Measurements from ENCODE around the gene USP25. TPM values are rescaled to one million over a fixed set of nuclear protein-coding genes. Genes with fewer than 3 reads are reported as not detected.

The USP25 gene
- total and polyA plus RNA-seq, 12 donors = 13.5 to 57.7 (median 45.9) TPM

- peak in 1 of 2 donors; percentile 13 for DNase-seq
- peaks cover 0 to 52% (median 30%) of the 10 kb centered on the region in 9 donors for H3K4me1 ChIP-seq
These were observed 881 bp downstream of the USP25 start for GRCh38 chr21:15730484-15731242.

GRCh38 chr21:15731243-15731613 is 1.4 kb downstream of the USP25 start:
- peak overlapping the region in 9 of 10 donors; percentile 58 to 93 (median 83) for H3K4me3 ChIP-seq
- intact Hi-C loops (cut with DNase I) = loop anchor here in 7 of 10 donors (2.0 to 10.0 kb wide), 5 partner anchors 91 to 686 kb away; no protein-coding TSS in a partner anchor
- H3K36me3 ChIP-seq = no peaks in the 10 kb centered on the region
- DNase-seq (no peak), ATAC-seq (no peak)
- H3K9me3 ChIP-seq = no peaks in the 10 kb centered on the region
- H3K27ac ChIP-seq = peak overlapping the region in 8 of 10 donors; percentile 89 to 97 (median 94)
- WGBS, 2 donors = 10 to 13% methylated on average over 4 of the region's 4 CpGs
- TF ChIP-seq, protein P1, sequence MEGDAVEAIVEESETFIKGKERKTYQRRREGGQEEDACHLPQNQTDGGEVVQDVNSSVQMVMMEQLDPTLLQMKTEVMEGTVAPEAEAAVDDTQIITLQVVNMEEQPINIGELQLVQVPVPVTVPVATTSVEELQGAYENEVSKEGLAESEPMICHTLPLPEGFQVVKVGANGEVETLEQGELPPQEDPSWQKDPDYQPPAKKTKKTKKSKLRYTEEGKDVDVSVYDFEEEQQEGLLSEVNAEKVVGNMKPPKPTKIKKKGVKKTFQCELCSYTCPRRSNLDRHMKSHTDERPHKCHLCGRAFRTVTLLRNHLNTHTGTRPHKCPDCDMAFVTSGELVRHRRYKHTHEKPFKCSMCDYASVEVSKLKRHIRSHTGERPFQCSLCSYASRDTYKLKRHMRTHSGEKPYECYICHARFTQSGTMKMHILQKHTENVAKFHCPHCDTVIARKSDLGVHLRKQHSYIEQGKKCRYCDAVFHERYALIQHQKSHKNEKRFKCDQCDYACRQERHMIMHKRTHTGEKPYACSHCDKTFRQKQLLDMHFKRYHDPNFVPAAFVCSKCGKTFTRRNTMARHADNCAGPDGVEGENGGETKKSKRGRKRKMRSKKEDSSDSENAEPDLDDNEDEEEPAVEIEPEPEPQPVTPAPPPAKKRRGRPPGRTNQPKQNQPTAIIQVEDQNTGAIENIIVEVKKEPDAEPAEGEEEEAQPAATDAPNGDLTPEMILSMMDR (IDR thresholded peaks at IDR 0.05) = no peak
- no peaks in the 10 kb centered on the region for H3K27me3 ChIP-seq
- peaks cover 0 to 57% (median 34%) of the 10 kb centered on the region in 9 donors for H3K4me1 ChIP-seq

More at GRCh38 chr21:15730484-15731242, 881 bp downstream of the USP25 start:
- ATAC-seq = peak in 7 of 8 donors; percentile 0 to 9 (median 7)
- TF ChIP-seq, protein P1 (IDR thresholded peaks at IDR 0.05) = no peak
- Histone ChIP-seq H3K27me3 (no peaks in the 10 kb centered on the region), H3K4me3 (peak overlapping the region; percentile 58 to 93 (median 82)), H3K9me3 (no peaks in the 10 kb centered on the region), H3K36me3 (no peaks in the 10 kb centered on the region), H3K27ac (peak overlapping the region; percentile 86 to 98 (median 94))
- WGBS, 2 donors = 1% methylated on average over 30 of the region's 30 CpGs
- intact Hi-C loops (cut with DNase I) = loop anchor here in 7 of 10 donors (2.0 to 10.0 kb wide), 5 partner anchors 92 to 687 kb away; no protein-coding TSS in a partner anchor

DNA sequence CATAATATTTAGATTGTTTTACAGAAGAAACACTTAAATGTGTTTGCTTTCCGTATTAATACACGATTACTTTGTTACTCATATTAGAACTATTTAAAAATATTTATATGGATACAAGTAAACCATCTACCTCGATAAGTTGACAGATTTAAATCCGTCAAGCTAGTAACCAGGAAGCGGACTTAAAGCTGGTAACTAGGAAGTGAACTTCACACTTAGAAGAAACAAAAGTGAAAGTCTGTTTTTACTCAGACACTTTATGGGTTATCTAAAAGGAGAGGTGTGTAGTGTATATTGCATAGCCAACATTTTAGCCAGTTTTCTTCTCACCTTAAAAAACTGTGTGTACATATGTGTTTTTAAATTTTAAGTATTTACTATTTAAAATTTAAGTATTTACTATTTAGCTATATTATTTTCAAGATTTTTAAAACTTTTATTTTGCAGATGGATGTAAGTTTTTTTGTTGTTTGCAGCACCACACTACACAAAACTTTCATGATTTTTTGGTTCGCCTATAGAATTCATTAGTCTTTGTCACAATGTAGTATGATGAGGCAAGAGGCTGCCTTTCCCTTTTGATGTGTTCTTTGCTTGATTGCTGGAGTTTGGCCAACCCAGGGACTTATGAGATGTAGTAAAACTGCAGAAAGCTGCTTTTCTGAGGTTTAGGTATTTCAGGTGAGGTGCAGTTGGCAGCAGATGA is 2.7 kb downstream of the USP25 start:
- peak overlapping the region in 4 of 10 donors; percentile 18 to 96 (median 70) for H3K27ac ChIP-seq
- TF ChIP-seq, protein P1 (IDR thresholded peaks at IDR 0.05) = no peak
- peaks cover 0 to 2% (median 0%) of the 10 kb centered on the region in 11 donors for H3K9me3 ChIP-seq
- H3K4me3 ChIP-seq = peak overlapping the region in 9 of 10 donors; percentile 58 to 93 (median 83)
- DNase-seq (no peak), ATAC-seq (no peak)
- 26 to 27% methylated on average over 6 of the region's 6 CpGs for WGBS, 2 donors
- H3K27me3 ChIP-seq = no peaks in the 10 kb centered on the region
- H3K4me1 ChIP-seq = peaks cover 0 to 69% (median 43%) of the 10 kb centered on the region in 9 donors
- no peaks in the 10 kb centered on the region for H3K36me3 ChIP-seq
- intact Hi-C loops (cut with DNase I) = loop anchor here in 6 of 10 donors (5.0 to 10.0 kb wide), 4 partner anchors 90 to 685 kb away; no protein-coding TSS in a partner anchor

- H3K27ac ChIP-seq = peak overlapping the region in 3 of 10 donors; percentile 18 to 96 (median 45)
These were observed 3.2 kb downstream of the USP25 start for GRCh38 chr21:15732996-15733329.

More at GRCh38 chr21:15732996-15733329, 3.2 kb downstream of the USP25 start:
- Histone ChIP-seq H3K9me3 (peaks cover 0 to 5% (median 0%) of the 10 kb centered on the region in 11 donors), H3K36me3 (no peaks in the 10 kb centered on the region), H3K27me3 (no peaks in the 10 kb centered on the region), H3K4me3 (peak overlapping the region in 6 of 10 donors; percentile 72 to 93 (median 83)), H3K4me1 (peaks cover 0 to 74% (median 43%) of the 10 kb centered on the region in 9 donors)
- intact Hi-C loops (cut with DNase I) = loop anchor here in 6 of 10 donors (5.0 to 10.0 kb wide), 4 partner anchors 89 to 684 kb away; no protein-coding TSS in a partner anchor
- TF ChIP-seq, protein P1 (IDR thresholded peaks at IDR 0.05) = no peak
- ATAC-seq (no peak), DNase-seq (no peak)
- WGBS, 2 donors = 23 to 24% methylated on average over 3 of the region's 3 CpGs

Data from heart right ventricle (tissue), 16 donors.